ENCODE data around the gene NSD2.
"Not testable (repeated sequence)": the region's sequence is repeated elsewhere in the genome, so short reads cannot be mapped to it uniquely, and the experiment has no call there.

The NSD2 gene

GRCh38 chr4:1870578-1871443 is at the start of gene NSD2:
Gene NSD2 (plus strand): TSS chr4:1871393. CDS start chr4:1900655, 29,262 bp downstream.
- peak; percentile 66 for DNase-seq (ENCODE audit: low spot score)

GRCh38 chr4:1821679-1822567 is 49.3 kb upstream of the NSD2 start:
- DNase-seq (ENCODE audit: low spot score), result no peak

GRCh38 chr4:1822568-1823544 is 48.3 kb upstream of the NSD2 start:
- DNase-seq (ENCODE audit: low spot score), result no peak

GRCh38 chr4:1823545-1823932 is 47.7 kb upstream of the NSD2 start:
- DNase-seq (ENCODE audit: low spot score), result no peak

GRCh38 chr4:1824746-1825145 is 46.4 kb upstream of the NSD2 start:
- DNase-seq (ENCODE audit: low spot score), result no peak

- DNase-seq (ENCODE audit: low spot score), result no peak
These were observed 45.9 kb upstream of the NSD2 start for GRCh38 chr4:1825326-1825725.

GRCh38 chr4:1826531-1827350 is 44.5 kb upstream of the NSD2 start:
- no peak for DNase-seq (ENCODE audit: low spot score)

- DNase-seq (ENCODE audit: low spot score), result no peak
These were observed 41.0 kb upstream of the NSD2 start for GRCh38 chr4:1830234-1830633.

GRCh38 chr4:1830642-1831228 is 40.5 kb upstream of the NSD2 start:
- no peak for DNase-seq (ENCODE audit: low spot score)

- no peak for DNase-seq (ENCODE audit: low spot score)
These were observed 39.9 kb upstream of the NSD2 start for GRCh38 chr4:1831331-1831730.

- no peak for DNase-seq (ENCODE audit: low spot score)
These were observed 38.5 kb upstream of the NSD2 start for GRCh38 chr4:1832690-1833089.

- no peak for DNase-seq (ENCODE audit: low spot score)
These were observed 37.7 kb upstream of the NSD2 start for GRCh38 chr4:1833307-1834046.

- no peak for DNase-seq (ENCODE audit: low spot score)
These were observed 37.0 kb upstream of the NSD2 start for GRCh38 chr4:1834047-1834775.

- not testable (repeated sequence) for DNase-seq (ENCODE audit: low spot score)
These were observed 35.4 kb upstream of the NSD2 start for GRCh38 chr4:1835836-1836235.

GRCh38 chr4:1836650-1837049 is 34.5 kb upstream of the NSD2 start:
- no peak for DNase-seq (ENCODE audit: low spot score)

- no peak for DNase-seq (ENCODE audit: low spot score)
These were observed 34.1 kb upstream of the NSD2 start for GRCh38 chr4:1837069-1837468.

- DNase-seq (ENCODE audit: low spot score), result no peak
These were observed 31.9 kb upstream of the NSD2 start for GRCh38 chr4:1839282-1839681.

- DNase-seq (ENCODE audit: low spot score), result no peak
These were observed 29.8 kb upstream of the NSD2 start for GRCh38 chr4:1841201-1841886.

GRCh38 chr4:1841887-1842210 is 29.3 kb upstream of the NSD2 start:
- no peak for DNase-seq (ENCODE audit: low spot score)

All from COLO829 (cell line).